Colon (tissue), 2 donors: ENCODE results near the gene MLNR.
A peak's percentile ranks its signal among the peaks of the same experiment; 100 is the strongest.

Experiments
- FAIRE-seq: peaks from 2 replicates; lab custom pipeline; 2012; peaks lifted over from hg19 to GRCh38; lab: Jason Lieb, UNC
- donor health status: control.
- donor health status: control.

Gene MLNR

GRCh38 chr13:49226613-49227012 lies 6.5 kb downstream of the MLNR start:
- no peak for FAIRE-seq

- FAIRE-seq: no peak
Observed at GRCh38 chr13:49234741-49235140, 14.6 kb downstream of the MLNR start.

- no peak for FAIRE-seq
Observed at GRCh38 chr13:49235856-49236431, 15.8 kb downstream of the MLNR start.

DNA sequence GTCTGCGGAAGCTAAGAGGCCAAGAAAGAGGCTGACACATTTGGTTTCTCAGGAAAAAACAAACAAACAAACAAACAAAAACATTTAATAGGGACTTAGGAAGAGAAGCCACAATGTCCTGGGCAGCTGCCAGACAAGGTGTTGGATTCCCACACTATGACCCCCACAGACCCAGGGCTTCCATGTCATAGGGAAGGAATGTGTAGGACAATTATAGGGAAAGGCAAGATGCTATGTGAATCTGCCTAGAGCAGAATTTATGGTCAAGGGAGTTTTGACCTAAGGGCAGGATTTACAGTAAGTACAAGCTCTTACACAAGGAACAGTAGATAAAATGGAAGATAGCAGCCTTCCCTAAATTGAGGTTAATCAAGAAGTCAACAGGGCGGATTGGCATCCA lies 18.5 kb downstream of the MLNR start:
- FAIRE-seq: no peak

DNA sequence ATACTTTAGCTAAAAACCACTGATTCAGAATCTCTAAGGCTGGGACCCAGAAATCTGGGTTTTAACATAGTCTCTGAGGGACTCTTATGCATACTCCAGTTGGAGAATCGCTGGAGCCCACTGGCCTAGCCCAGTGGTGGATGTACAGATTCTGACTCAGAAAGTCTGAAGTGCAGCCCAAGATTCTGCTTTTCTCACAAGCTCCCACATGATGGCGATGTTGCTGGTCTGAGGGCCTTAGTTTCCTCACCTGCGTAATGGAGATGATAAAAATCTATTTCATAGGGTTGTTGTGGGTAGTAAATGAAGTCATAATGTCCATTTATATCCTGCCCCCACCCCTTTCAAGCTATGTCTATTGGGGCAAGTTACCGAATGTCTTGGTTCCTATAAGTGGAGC lies 19.9 kb downstream of the MLNR start:
- FAIRE-seq: no peak

DNA sequence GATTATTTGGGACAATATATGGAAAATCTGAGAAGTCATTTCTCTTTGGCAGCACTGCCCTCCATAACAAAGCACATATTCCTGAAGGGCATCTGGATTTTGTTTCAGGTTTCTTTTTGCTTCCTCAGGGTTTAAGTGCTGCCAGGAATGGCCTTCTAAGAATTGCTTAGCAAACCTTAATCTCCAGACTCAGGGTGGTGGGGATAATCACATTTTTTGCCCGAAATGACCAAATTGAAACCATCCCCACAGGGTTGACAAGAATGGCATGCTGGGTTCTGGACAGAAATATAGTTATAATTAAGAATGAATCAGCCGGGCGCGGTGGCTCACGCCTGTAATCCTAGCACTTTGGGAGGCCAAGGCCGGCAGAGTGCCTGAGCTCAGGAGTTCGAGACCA lies 21.2 kb downstream of the MLNR start:
- FAIRE-seq: no peak

DNA sequence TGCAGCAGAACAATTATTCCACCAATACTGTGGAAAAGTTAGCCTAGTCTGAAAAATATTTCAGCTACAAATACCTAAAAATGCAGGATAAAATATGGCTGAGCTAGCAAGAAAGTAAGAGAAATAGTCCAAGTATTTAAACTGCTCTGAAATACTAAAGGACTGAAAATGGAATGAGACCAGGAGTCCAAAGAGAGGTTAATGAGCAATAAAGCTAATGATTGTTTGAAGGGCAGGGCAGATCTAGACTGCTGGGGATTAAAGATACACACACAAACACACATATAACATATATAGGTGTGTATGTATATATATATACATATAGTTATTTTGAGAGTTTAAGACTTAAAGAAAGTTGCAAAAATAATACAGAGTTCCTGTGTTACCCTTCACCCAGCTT lies 25.0 kb downstream of the MLNR start:
- FAIRE-seq: no peak

GRCh38 chr13:49246850-49247642 lies 26.9 kb downstream of the MLNR start:
- FAIRE-seq: no peak

GRCh38 chr13:49247643-49248621 lies 27.8 kb downstream of the MLNR start, which contains the start of gene CDADC1:
Gene CDADC1 (plus strand): TSS chr13:49247925. CDS start chr13:49248038, 113 bp downstream.
- FAIRE-seq: peak; percentile 41

DNA sequence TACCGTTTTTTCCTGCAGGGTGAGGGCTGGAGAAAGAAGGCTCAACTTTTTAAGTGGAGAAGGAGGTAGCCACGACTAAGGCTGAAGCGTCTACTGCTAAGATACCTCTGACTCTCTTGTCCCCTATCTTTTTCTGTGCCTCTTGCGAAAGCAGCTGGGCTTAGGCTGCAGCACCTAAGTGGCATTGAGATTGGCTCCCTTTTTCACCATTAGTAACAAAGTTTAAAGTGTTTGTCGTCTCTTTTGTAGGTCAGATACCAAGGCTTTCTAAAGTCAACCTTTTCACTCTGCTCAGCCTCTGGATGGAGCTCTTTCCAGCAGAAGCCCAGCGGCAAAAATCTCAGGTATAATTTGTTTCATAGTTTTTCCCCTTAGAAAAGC lies 28.5 kb downstream of the MLNR start:
- no peak for FAIRE-seq

- no peak for FAIRE-seq
Observed at GRCh38 chr13:49251326-49251725, 31.2 kb downstream of the MLNR start.

DNA sequence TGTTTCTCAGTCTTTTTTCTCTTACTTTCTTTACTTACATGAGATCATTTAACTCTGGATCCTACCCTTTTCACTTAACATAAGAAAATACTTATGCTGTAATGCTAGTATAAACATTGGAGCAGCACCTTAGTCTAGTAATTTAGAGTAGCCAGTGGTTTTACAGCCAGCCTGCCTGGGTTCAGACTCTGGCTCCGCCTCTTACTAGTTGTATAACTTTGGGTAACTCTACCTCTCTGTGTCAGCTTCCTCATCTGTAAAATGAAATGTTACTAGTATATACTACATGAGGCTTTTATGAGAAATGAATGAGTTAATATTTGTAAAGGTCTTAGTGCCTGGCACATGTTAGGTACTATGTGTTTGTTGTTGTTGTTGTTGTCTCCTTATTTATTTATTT lies 33.2 kb downstream of the MLNR start:
- FAIRE-seq: no peak

DNA sequence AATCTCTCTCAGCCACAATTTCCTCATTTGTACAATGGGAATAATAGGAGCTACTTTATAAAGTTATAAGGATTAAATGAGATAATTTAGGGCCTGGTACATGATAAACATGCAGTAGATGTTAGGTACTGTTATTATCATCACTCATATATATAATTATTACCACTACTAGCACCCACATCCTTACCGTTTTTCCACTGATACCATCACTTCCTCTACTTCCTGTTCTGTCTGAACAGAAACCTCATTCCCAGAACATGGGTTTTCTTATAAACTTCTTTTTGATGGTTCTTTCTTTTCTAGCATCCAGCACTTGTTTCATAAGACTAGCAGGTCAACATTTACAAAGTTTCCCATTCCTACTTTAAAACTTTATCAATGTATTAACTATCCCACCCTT lies 33.9 kb downstream of the MLNR start:
- FAIRE-seq: no peak

DNA sequence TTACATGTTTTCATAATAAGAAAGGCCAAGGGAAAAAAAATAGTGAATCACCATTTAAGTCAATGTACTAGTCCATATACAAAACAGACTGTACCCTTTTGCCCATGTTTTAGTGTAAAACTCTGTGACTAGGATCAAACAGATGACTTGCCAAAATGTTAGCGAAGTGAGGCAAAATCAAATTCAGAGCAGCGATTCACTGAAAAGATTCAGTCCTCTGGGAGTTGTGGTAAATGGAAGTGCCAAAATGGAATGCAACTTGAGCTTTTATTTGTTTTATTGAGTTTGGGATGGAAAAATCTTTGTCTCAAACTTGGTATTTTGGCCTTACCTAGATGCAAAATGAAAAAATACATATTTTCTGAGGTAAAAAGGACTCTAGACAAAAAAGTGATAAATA lies 36.7 kb downstream of the MLNR start:
- no peak for FAIRE-seq

- no peak for FAIRE-seq
Observed at GRCh38 chr13:49258089-49258796, 38.1 kb downstream of the MLNR start.

- FAIRE-seq: no peak
Observed at GRCh38 chr13:49259586-49259985, 39.4 kb downstream of the MLNR start.

DNA sequence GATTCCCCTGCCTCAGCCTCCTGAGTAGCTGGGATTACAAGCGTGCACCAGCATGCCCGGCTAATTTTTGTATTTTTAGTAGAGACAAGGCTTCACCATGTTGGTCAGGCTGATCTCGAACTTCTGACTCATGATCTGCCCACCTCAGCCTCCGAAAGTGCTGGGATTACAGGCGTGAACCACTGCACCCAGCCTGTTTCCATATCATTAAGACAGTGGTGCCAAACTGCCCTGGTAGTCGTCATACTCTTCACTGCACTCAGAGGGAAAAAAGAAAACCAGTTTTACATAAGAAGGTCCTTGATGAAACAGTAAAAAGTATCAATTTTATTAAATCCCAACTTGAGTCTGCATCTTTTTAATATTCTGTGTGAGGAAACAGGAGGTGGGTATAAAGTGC lies 42.5 kb downstream of the MLNR start:
- no peak for FAIRE-seq

GRCh38 chr13:49265822-49266221 lies 45.7 kb downstream of the MLNR start:
- FAIRE-seq: no peak

DNA sequence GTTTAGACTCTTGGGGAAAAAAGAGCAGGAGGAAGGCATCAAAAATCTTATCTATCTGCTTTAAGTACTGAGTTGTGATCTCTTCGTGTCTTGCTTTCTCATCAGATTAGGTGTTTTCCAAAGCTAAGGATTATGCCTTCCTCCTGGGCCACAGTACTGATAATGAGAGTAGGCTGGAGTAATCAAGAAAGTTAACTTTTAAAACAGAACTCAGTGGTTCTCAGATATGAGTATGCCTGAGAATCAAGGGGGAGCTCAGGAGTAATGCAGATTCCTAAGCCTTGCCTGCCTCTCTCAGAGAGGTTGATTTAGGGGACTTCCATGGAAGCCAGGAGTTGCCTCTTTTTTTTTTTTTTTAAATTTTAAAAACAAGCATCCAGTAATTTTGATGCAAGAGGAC lies 51.1 kb downstream of the MLNR start:
- FAIRE-seq: no peak
